Activated naive CD4-positive, alpha-beta T cell treated with anti-CD3 and anti-CD28 coated beads, Interleukin-2, amount 10 ng/mL, durations not matched to agents 7 days and 5 days (primary cell): ENCODE measurements around the gene CDHR3.
"Not testable (repeated sequence)": the region's sequence is repeated elsewhere in the genome, so short reads cannot be mapped to it uniquely, and the experiment has no call there.

Experiments
- CTCF ChIA-PET: fragments of 350-600 bp; sonication (Branson Sonifier 250); formaldehyde crosslinking; loops from one replicate; lab custom pipeline; 2021; ENCODE audit warnings: antibody characterized with exemption; lab: Charles Lee
- DNase-seq: peaks from one replicate; pipeline ENCODE4 v3.0.0-alpha.2; 2020
- H3K27ac Mint-ChIP-seq: one replicate; pipeline ENCODE4 v1.8.0; 2021; ENCODE audit warnings: mild to moderate bottlenecking, moderate library complexity, mixed read lengths
- H3K27me3 Mint-ChIP-seq: one replicate; pipeline ENCODE4 v1.8.0; 2021; ENCODE audit warnings: mild to moderate bottlenecking, mixed read lengths
- H3K36me3 Mint-ChIP-seq: one replicate; pipeline ENCODE4 v1.8.0; 2021; ENCODE audit warnings: mixed read lengths
- H3K4me1 Mint-ChIP-seq: one replicate; pipeline ENCODE4 v1.8.0; 2021; ENCODE audit warnings: mixed read lengths
- H3K4me3 Mint-ChIP-seq: one replicate; pipeline ENCODE4 v1.8.0; 2021; ENCODE audit warnings: mild to moderate bottlenecking, moderate library complexity, mixed read lengths
- H3K9me3 Mint-ChIP-seq: one replicate; pipeline ENCODE4 v1.8.0; 2021; ENCODE audit warnings: mixed read lengths

The CDHR3 gene

GRCh38 chr7:105941596-105941995 lies 21.5 kb upstream of the CDHR3 start:
- CTCF ChIA-PET, result no interaction called here
- Mint-ChIP-seq H3K4me1 (no peaks in the 10 kb centered on the region), H3K9me3 (no peaks in the 10 kb centered on the region), H3K27ac (no peak overlapping the region), H3K36me3 (no peaks in the 10 kb centered on the region), H3K27me3 (peaks cover 25% of the 10 kb centered on the region), H3K4me3 (no peak overlapping the region)
- no peak for DNase-seq

DNA sequence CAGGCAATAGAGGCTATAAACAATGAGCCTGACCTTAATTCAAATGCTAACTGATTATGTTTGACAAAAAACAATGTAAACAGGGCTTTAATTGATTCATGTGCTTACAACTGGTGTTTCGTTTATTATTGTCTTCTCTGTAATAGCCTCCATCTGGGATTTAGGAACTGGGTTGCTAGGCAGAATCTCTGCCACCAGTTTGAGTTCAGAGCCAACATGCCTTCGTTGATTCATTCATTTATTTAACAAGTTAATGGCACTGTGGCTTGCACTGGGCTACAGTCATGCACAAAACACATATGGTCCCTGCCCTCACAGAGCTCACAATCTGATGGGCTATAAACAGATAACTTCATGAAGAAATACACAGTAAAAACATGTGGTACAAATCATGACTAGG lies 19.6 kb upstream of the CDHR3 start:
- H3K27ac Mint-ChIP-seq, result no peak overlapping the region
- H3K36me3 Mint-ChIP-seq, result no peaks in the 10 kb centered on the region
- no peaks in the 10 kb centered on the region for H3K4me1 Mint-ChIP-seq
- no peak for DNase-seq
- H3K27me3 Mint-ChIP-seq, result peaks cover 26% of the 10 kb centered on the region
- CTCF ChIA-PET, result no interaction called here
- no peak overlapping the region for H3K4me3 Mint-ChIP-seq
- no peaks in the 10 kb centered on the region for H3K9me3 Mint-ChIP-seq

GRCh38 chr7:105945848-105946247 lies 17.2 kb upstream of the CDHR3 start:
- H3K27me3 Mint-ChIP-seq, result peaks cover 22% of the 10 kb centered on the region
- no peak overlapping the region for H3K27ac Mint-ChIP-seq
- CTCF ChIA-PET, result no interaction called here
- no peak for DNase-seq
- H3K4me3 Mint-ChIP-seq, result no peak overlapping the region
- H3K9me3 Mint-ChIP-seq, result peaks cover 4% of the 10 kb centered on the region
- H3K36me3 Mint-ChIP-seq, result peaks cover 2% of the 10 kb centered on the region
- H3K4me1 Mint-ChIP-seq, result no peaks in the 10 kb centered on the region

GRCh38 chr7:105951597-105951996 lies 11.5 kb upstream of the CDHR3 start:
- no peaks in the 10 kb centered on the region for H3K4me1 Mint-ChIP-seq
- CTCF ChIA-PET, result no interaction called here

DNA sequence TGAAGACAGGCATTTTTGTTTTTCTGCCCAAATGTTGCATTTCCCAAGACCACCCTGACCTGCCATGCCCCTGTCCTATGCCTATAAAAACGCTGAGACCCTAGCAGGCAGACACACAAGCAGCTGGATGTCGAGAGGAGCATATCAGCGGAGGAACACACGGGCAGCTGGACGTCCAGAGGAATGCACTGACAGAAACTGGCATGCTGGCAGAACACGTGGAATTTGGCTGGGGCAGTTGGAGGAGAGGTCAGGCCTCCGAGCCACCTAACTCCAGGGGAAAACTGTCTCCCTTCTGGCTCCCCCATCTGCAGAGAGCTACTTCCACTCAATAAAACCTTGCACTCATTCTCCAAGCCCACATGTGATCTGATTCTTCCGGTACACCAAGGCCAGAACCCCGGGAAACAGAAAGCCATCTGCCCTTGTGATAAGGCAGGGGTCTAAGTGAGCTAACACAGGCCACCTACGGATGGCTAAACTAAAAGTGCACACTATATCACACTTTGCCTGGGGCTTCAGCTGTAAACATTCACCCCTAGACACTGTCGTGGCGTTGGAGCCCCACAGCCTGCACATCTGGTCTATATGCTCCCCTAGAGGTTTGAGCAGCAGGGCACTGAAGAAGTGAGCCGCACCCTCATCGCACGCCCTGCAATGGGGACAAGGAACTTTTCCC lies 10.0 kb upstream of the CDHR3 start:
- Mint-ChIP-seq H3K27ac (no peak overlapping the region), H3K27me3 (peaks cover 28% of the 10 kb centered on the region), H3K4me3 (no peak overlapping the region)

More at GRCh38 chr7:105951597-105951996, 11.5 kb upstream of the CDHR3 start:
- Mint-ChIP-seq H3K9me3 (peaks cover 19% of the 10 kb centered on the region), H3K27ac (no peak overlapping the region), H3K27me3 (peaks cover 34% of the 10 kb centered on the region), H3K4me3 (no peak overlapping the region), H3K36me3 (peaks cover 5% of the 10 kb centered on the region)
- DNase-seq, result no peak

DNA sequence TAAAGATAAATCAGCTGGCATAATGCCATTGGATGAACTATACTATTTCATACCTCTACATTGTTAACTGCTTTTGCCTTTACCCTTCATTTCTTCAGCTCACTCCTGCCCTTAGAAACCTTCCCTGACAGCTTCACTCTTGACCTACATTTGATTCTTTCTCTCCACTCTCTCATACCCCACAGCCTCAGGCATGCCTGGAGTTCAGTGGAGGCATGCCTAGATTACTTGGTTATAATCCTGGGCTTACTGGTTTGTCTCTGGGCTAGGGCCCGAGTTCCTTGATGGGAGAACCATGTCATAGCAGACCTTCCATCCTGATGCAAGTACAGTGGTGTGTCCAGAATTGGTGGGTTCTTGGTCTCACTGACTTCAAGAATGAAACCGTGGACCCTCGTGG lies 8.4 kb upstream of the CDHR3 start:
- H3K9me3 Mint-ChIP-seq, result peaks cover 15% of the 10 kb centered on the region
- H3K27ac Mint-ChIP-seq, result no peak overlapping the region
- no peaks in the 10 kb centered on the region for H3K4me1 Mint-ChIP-seq
- no peak for DNase-seq
- H3K36me3 Mint-ChIP-seq, result peaks cover 3% of the 10 kb centered on the region
- H3K27me3 Mint-ChIP-seq, result peaks cover 28% of the 10 kb centered on the region
- H3K4me3 Mint-ChIP-seq, result no peak overlapping the region
- CTCF ChIA-PET, result no interaction called here

More for the DNA sequence above, 10.0 kb upstream of the CDHR3 start:
- no peak for DNase-seq
- H3K36me3 Mint-ChIP-seq, result peaks cover 5% of the 10 kb centered on the region
- H3K9me3 Mint-ChIP-seq, result peaks cover 19% of the 10 kb centered on the region
- CTCF ChIA-PET, result no interaction called here
- H3K4me1 Mint-ChIP-seq, result no peaks in the 10 kb centered on the region

DNA sequence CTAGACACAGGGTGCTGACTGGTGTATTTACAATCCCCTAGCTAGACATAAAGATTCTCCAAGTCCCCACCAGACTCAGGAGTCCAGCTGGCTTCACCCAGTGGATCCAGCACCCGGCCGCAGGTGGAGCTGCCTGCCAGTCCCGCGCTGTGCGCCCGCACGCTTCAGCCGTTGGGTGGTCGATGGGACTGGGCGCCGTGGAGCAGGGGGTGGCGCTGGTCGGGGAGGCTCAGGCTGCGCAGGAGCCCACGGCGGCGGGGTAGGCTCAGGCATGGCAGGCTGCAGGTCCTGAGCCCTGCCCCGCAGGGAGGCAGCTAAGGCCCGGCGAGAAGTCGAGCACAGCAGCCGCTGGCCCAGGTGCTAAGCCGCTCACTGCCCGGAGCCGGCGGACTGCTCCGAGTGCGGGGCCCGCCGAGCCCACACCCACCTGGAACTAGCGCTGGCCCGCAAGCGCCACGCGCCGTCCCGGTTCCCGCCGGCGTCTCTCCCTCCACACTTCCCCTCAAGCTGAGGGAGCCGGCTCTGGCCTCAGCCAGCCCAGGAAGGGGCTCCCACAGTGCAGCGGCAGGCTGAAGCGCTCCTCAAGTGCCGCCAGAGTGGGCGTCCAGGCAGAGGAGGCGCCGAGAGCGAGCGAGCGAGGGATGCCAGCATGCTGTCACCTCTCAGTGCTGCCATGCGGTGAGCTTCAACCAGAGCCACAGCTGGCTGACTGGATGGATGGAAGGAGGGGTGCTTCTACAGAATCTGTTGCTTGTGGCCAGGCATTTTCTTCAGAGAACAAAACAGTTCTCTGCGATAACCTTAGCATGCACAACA lies 7.2 kb upstream of the CDHR3 start:
- CTCF ChIA-PET, DNase-seq, H3K27ac Mint-ChIP-seq, H3K4me1 Mint-ChIP-seq, H3K4me3 Mint-ChIP-seq, H3K36me3 Mint-ChIP-seq: not testable (repeated sequence)
- Mint-ChIP-seq H3K27me3 (peaks cover 33% of the 10 kb centered on the region), H3K9me3 (peaks cover 15% of the 10 kb centered on the region)

GRCh38 chr7:105958012-105958411 lies 5.1 kb upstream of the CDHR3 start:
- H3K4me3 Mint-ChIP-seq, result no peak overlapping the region
- H3K36me3 Mint-ChIP-seq, result no peaks in the 10 kb centered on the region
- peaks cover 38% of the 10 kb centered on the region for H3K27me3 Mint-ChIP-seq
- H3K27ac Mint-ChIP-seq, result no peak overlapping the region
- peaks cover 2% of the 10 kb centered on the region for H3K9me3 Mint-ChIP-seq
- no peaks in the 10 kb centered on the region for H3K4me1 Mint-ChIP-seq
- DNase-seq, result no peak
- CTCF ChIA-PET, result no interaction called here

GRCh38 chr7:105962353-105962752 lies 711 bp upstream of the CDHR3 start:
- Mint-ChIP-seq H3K4me3 (no peak overlapping the region), H3K4me1 (no peaks in the 10 kb centered on the region), H3K36me3 (no peaks in the 10 kb centered on the region), H3K27ac (no peak overlapping the region), H3K9me3 (peaks cover 3% of the 10 kb centered on the region), H3K27me3 (peaks cover 24% of the 10 kb centered on the region)
- DNase-seq, result no peak
- CTCF ChIA-PET, result no interaction called here

DNA sequence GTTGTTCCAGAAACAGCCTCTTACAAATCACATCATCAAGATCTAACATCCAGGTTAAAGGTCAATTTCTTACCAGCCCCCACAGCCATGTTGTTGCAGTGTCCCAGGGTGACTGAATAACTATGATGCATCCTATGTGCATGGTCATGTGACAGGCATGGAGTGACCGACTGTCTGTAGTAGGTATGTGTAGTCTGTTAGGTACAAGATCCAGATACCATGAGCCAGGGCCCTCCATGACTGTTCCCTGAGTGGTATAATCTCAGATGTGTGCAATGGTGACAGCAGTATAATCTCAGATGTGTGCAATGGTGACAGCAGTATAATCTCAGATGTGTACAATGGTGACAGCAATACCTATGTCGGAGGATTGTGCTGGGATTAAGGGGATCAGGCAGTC lies 8.8 kb downstream of the CDHR3 start:
- Mint-ChIP-seq H3K4me1 (no peaks in the 10 kb centered on the region), H3K9me3 (peaks cover 2% of the 10 kb centered on the region), H3K27ac (no peak overlapping the region), H3K36me3 (no peaks in the 10 kb centered on the region), H3K4me3 (no peak overlapping the region), H3K27me3 (peaks cover 29% of the 10 kb centered on the region)
- no peak for DNase-seq
- CTCF ChIA-PET, result interaction anchor here (1.1 to 1.2 kb wide), 2 partner anchors 9 to 36 kb away, joined by 3 to 4 read pairs; no protein-coding TSS in a partner anchor

DNA sequence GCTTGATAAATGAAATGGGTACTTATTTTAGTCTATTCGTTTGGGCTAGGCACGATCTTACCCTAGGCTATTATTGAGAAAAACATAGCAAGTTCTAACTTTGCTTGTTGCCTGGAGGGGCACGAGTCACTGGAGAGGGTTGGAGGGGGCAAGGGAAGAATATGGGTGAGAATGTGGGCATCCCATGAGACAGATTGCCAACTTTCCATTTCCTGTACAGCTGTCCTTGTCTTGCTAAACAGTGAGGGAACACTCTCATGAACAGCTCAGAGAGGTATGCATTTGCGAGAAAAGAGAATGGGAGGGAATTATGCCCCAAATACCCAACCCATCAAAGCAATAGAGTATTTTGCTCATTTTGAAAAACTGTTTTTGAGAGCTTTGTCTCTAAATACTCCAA lies 9.2 kb downstream of the CDHR3 start:
- H3K36me3 Mint-ChIP-seq, result no peaks in the 10 kb centered on the region
- no peaks in the 10 kb centered on the region for H3K4me1 Mint-ChIP-seq
- no peak overlapping the region for H3K27ac Mint-ChIP-seq
- no peak for DNase-seq
- CTCF ChIA-PET, result interaction anchor here (1.1 to 1.2 kb wide), 2 partner anchors 9 to 36 kb away, joined by 3 to 4 read pairs; no protein-coding TSS in a partner anchor
- peaks cover 29% of the 10 kb centered on the region for H3K27me3 Mint-ChIP-seq
- H3K9me3 Mint-ChIP-seq, result no peaks in the 10 kb centered on the region
- no peak overlapping the region for H3K4me3 Mint-ChIP-seq

DNA sequence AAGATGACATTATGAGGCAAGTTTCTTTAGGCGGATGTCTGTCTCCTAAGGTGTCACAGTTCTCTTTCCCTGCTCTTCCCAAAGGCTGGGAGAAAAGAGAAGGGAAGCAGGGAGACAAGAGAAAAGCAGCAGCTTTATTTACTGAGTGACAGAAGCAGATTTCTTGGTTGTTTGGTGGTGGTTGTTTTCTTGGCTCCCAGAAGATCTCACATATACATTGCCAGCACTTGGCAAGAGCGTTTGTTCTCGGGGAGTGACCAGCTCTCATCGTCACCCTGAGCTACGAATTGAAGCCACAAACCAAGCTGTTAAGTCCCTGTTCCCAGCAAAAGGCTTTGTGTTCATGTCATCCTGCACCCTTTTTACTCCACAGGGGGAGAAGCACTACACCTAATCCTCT lies 11.4 kb downstream of the CDHR3 start:
- Mint-ChIP-seq H3K27ac (no peak overlapping the region), H3K4me1 (no peaks in the 10 kb centered on the region), H3K27me3 (peaks cover 34% of the 10 kb centered on the region), H3K4me3 (no peak overlapping the region), H3K36me3 (no peaks in the 10 kb centered on the region), H3K9me3 (no peaks in the 10 kb centered on the region)
- no peak for DNase-seq
- CTCF ChIA-PET, result interaction anchor here (1.2 kb wide), 1 partner anchor 214 kb away, joined by 3 read pairs; no protein-coding TSS in a partner anchor

- Mint-ChIP-seq H3K27me3 (peaks cover 30% of the 10 kb centered on the region), H3K4me1 (no peaks in the 10 kb centered on the region), H3K9me3 (no peaks in the 10 kb centered on the region), H3K4me3 (no peak overlapping the region), H3K27ac (no peak overlapping the region), H3K36me3 (no peaks in the 10 kb centered on the region)
- DNase-seq, result no peak
- CTCF ChIA-PET, result no interaction called here
Observed at GRCh38 chr7:105975770-105976417, 12.8 kb downstream of the CDHR3 start.

- no peaks in the 10 kb centered on the region for H3K36me3 Mint-ChIP-seq
- no peak overlapping the region for H3K27ac Mint-ChIP-seq
- CTCF ChIA-PET, result no interaction called here
- H3K9me3 Mint-ChIP-seq, result no peaks in the 10 kb centered on the region
- DNase-seq, result no peak
- peaks cover 39% of the 10 kb centered on the region for H3K27me3 Mint-ChIP-seq
- no peaks in the 10 kb centered on the region for H3K4me1 Mint-ChIP-seq
- H3K4me3 Mint-ChIP-seq, result no peak overlapping the region
Observed at GRCh38 chr7:105976868-105977267, 13.8 kb downstream of the CDHR3 start.
